HCEC 1CT (cell line): Measurements from ENCODE around the gene CSMD2.
"Not testable (repeated sequence)": the region's sequence is repeated elsewhere in the genome, so short reads cannot be mapped to it uniquely, and the experiment has no call there.

Source experiments
- DNase-seq: peaks from one replicate; pipeline ENCODE4 v3.0.0-alpha.2; 2017

CSMD2 gene

GRCh38 chr1:33512226-33513011, 652.6 kb downstream of the CSMD2 start:
- no peak for DNase-seq

GRCh38 chr1:33509276-33509675, 655.8 kb downstream of the CSMD2 start:
- DNase-seq: not testable (repeated sequence)

- DNase-seq: no peak
Measured at GRCh38 chr1:33508151-33508550, 656.9 kb downstream of the CSMD2 start.

- no peak for DNase-seq
Measured at GRCh38 chr1:33507661-33508060, 657.4 kb downstream of the CSMD2 start.

- DNase-seq: no peak
Measured at GRCh38 chr1:33503506-33503905, 661.5 kb downstream of the CSMD2 start.

- no peak for DNase-seq
Measured at GRCh38 chr1:33502726-33503125, 662.3 kb downstream of the CSMD2 start.

- DNase-seq: no peak
Measured at GRCh38 chr1:33501774-33502173, 663.3 kb downstream of the CSMD2 start.

- no peak for DNase-seq
Measured at GRCh38 chr1:33501309-33501708, 663.7 kb downstream of the CSMD2 start.

- DNase-seq: no peak
Measured at GRCh38 chr1:33500547-33500946, 664.5 kb downstream of the CSMD2 start.

GRCh38 chr1:33497410-33497809, 667.6 kb downstream of the CSMD2 start:
- DNase-seq: no peak

GRCh38 chr1:33494929-33495328, 670.1 kb downstream of the CSMD2 start:
- no peak for DNase-seq

- DNase-seq: no peak
Measured at GRCh38 chr1:33488624-33489023, 676.4 kb downstream of the CSMD2 start.

- DNase-seq: no peak
Measured at GRCh38 chr1:33482412-33482811, 682.6 kb downstream of the CSMD2 start.

GRCh38 chr1:33477451-33477850, 687.6 kb downstream of the CSMD2 start:
- DNase-seq: no peak

GRCh38 chr1:33473900-33474299, 691.1 kb downstream of the CSMD2 start:
- no peak for DNase-seq

GRCh38 chr1:33472269-33472980, 692.6 kb downstream of the CSMD2 start, which contains the start of gene ZSCAN20:
TSS of gene ZSCAN20 (plus strand) at chr1:33472645. CDS start at chr1:33479289, 6,644 bp downstream.
- DNase-seq: peak; percentile 100

GRCh38 chr1:33471416-33471815, 693.6 kb downstream of the CSMD2 start:
- DNase-seq: no peak

GRCh38 chr1:33470495-33471012, 694.5 kb downstream of the CSMD2 start:
- peak; percentile 89 for DNase-seq

GRCh38 chr1:33469691-33470090, 695.3 kb downstream of the CSMD2 start:
- no peak for DNase-seq

- no peak for DNase-seq
Measured at GRCh38 chr1:33468967-33469366, 696.1 kb downstream of the CSMD2 start.

- no peak for DNase-seq
Measured at GRCh38 chr1:33468531-33468930, 696.5 kb downstream of the CSMD2 start.

GRCh38 chr1:33468011-33468410, 697.0 kb downstream of the CSMD2 start:
- DNase-seq: no peak

GRCh38 chr1:33466159-33466558, 698.9 kb downstream of the CSMD2 start:
- DNase-seq: no peak

GRCh38 chr1:33465316-33465715, 699.7 kb downstream of the CSMD2 start:
- DNase-seq: no peak
